ENCODE results near the gene MYADM.
"Not testable (repeated sequence)": the region's sequence is repeated elsewhere in the genome, so short reads cannot be mapped to it uniquely, and the experiment has no call there.

The MYADM gene

GRCh38 chr19:53868892-53869804, 1.5 kb downstream of the MYADM start:
- DNase-seq = no peak

GRCh38 chr19:53869805-53870484, 2.3 kb downstream of the MYADM start:
- DNase-seq = not testable (repeated sequence)

- DNase-seq = no peak
Measured at GRCh38 chr19:53870485-53870844, 2.8 kb downstream of the MYADM start.

- no peak for DNase-seq
Measured at GRCh38 chr19:53871454-53871853, 3.8 kb downstream of the MYADM start.

GRCh38 chr19:53872762-53873161, 5.1 kb downstream of the MYADM start:
- DNase-seq = no peak

- no peak for DNase-seq
Measured at GRCh38 chr19:53873773-53874605, 6.3 kb downstream of the MYADM start.

GRCh38 chr19:53874606-53874990, 6.9 kb downstream of the MYADM start:
- DNase-seq = no peak

- no peak for DNase-seq
Measured at GRCh38 chr19:53875602-53876325, 8.1 kb downstream of the MYADM start.

- no peak for DNase-seq
Measured at GRCh38 chr19:53876651-53877224, 9.1 kb downstream of the MYADM start.

- no peak for DNase-seq
Measured at GRCh38 chr19:53877361-53877766, 9.7 kb downstream of the MYADM start.

- no peak for DNase-seq
Measured at GRCh38 chr19:53878776-53879139, 11.1 kb downstream of the MYADM start.

- peak; percentile 72 for DNase-seq
Measured at GRCh38 chr19:53879140-53880081, 11.7 kb downstream of the MYADM start.

GRCh38 chr19:53880711-53881481, 13.2 kb downstream of the MYADM start:
- no peak for DNase-seq

GRCh38 chr19:53881482-53882390, 14.1 kb downstream of the MYADM start, which contains the start of gene PRKCG:
TSS of gene PRKCG (plus strand) at chr19:53882197. CDS start at chr19:53882495, 298 bp downstream.
- DNase-seq = no peak

GRCh38 chr19:53882391-53883050, 14.8 kb downstream of the MYADM start:
- no peak for DNase-seq

GRCh38 chr19:53883231-53883661, 15.6 kb downstream of the MYADM start:
- DNase-seq = no peak

- DNase-seq = no peak
Measured at GRCh38 chr19:53883741-53884140, 16.1 kb downstream of the MYADM start.

- DNase-seq = no peak
Measured at GRCh38 chr19:53884256-53884655, 16.6 kb downstream of the MYADM start.

All from NCI-H2171 (cell line).